Thyroid gland (tissue), 4 donors: ENCODE data around the gene IGDCC3. TPM values are rescaled to one million over a fixed set of nuclear protein-coding genes. Genes with fewer than 3 reads are reported as not detected.

Experiments used
- DNase-seq, 2 donors: peaks; one replicate each; pipeline ENCODE4 v3.0.0-alpha.2; 2019
- H3K27ac ChIP-seq, 3 donors: fragments of 200-600 bp; sonication (generic); 1 replicate in 2 of 3; 2 replicates in 1 of 3; pipeline ENCODE4 v1.5.1; 2016 to 2019; ENCODE audit warnings: mild to moderate bottlenecking in 1 of 3, moderate library complexity in 1 of 3
- H3K27me3 ChIP-seq: fragments of 200-600 bp; sonication (generic); one replicate; pipeline ENCODE4 v1.5.1; 2019
- H3K36me3 ChIP-seq, 2 donors: fragments of 200-600 bp; sonication (generic); one replicate each; pipeline ENCODE4 v1.5.1; 2016 to 2019
- H3K4me1 ChIP-seq, 2 donors: fragments of 200-600 bp; sonication (generic); one replicate each; pipeline ENCODE4 v1.5.1; 2017 to 2019
- H3K4me3 ChIP-seq, 3 donors: fragments of 200-600 bp; sonication (generic); replicated peaks in 1 of 3; 1 replicate in 2 of 3; 2 replicates in 1 of 3; pipeline ENCODE4 v1.5.1; 2016; ENCODE audit warnings: mild to moderate bottlenecking in 1 of 3
- H3K9me3 ChIP-seq: fragments of 200-600 bp; sonication (generic); one replicate; pipeline ENCODE4 v1.5.1; 2017
- POLR2A ChIP-seq, 2 donors: fragments of 450-650 bp; IDR thresholded peaks; one replicate each; pipeline ENCODE4 v1.6.1; 2017; ENCODE audit warnings: antibody characterized with exemption in 2 of 2, mild to moderate bottlenecking in 2 of 2, moderate library complexity in 1 of 2
- WGBS, 2 donors: methylation state at CpG; one replicate each; pipeline ENCODE4 v1.1.5; 2017; 5-methylcytosine and 5-hydroxymethylcytosine counted together
- intact Hi-C: fragments of 100-400 bp; cut with DNase I; formaldehyde crosslinking; loops from one replicate; pipeline ENCODE4 v1.15.1; 2023
- total RNA-seq, 4 donors: library from RNA; depleted of rRNA; stranded (reverse); fragments of >200 nt; gene quantifications; one replicate each; pipeline ENCODE4 v1.2.3, GENCODE V29; 2016
- TF ChIP-seq, protein P1 (sequence below), 6 experiments: fragments of 200-600 bp in 3 of 6; fragments of 450-650 bp in 3 of 6; sonication (generic) in 3 of 6; IDR thresholded peaks; one replicate each; pipeline ENCODE4 v1.5.1; 2016 to 2019; ENCODE audit warnings: antibody characterized with exemption in 6 of 6, mild to moderate bottlenecking in 2 of 6, inconsistent platforms in 1 of 6, moderate library complexity in 1 of 6

The IGDCC3 gene
- total RNA-seq, 4 donors from 2014 or later: 0.22 to 1.5 (median 0.61) TPM

DNA sequence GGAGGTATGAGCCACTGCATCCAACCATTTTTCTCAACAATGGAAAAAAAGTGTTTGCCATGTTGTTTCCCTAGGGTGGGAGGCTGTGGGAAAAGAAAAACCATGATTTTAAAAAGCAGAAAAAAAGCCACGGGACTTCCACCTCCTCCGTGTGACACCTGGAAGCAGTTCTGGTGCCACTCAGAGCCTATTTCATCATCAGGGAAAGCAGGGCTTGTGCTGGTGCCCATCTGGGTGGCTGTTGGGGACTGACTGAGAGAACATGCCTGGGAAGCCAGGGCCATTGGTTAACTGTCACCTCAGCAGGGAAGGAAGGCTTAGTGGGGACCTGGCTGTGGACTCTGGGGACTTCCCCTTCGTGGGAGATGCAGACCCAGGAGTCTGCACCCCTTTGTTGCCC, 66.0 kb downstream of the IGDCC3 start:
- intact Hi-C loops: no loop called here
- TF ChIP-seq POLR2A (IDR thresholded peaks at IDR 0.05): no peak
- TF ChIP-seq, protein P1, sequence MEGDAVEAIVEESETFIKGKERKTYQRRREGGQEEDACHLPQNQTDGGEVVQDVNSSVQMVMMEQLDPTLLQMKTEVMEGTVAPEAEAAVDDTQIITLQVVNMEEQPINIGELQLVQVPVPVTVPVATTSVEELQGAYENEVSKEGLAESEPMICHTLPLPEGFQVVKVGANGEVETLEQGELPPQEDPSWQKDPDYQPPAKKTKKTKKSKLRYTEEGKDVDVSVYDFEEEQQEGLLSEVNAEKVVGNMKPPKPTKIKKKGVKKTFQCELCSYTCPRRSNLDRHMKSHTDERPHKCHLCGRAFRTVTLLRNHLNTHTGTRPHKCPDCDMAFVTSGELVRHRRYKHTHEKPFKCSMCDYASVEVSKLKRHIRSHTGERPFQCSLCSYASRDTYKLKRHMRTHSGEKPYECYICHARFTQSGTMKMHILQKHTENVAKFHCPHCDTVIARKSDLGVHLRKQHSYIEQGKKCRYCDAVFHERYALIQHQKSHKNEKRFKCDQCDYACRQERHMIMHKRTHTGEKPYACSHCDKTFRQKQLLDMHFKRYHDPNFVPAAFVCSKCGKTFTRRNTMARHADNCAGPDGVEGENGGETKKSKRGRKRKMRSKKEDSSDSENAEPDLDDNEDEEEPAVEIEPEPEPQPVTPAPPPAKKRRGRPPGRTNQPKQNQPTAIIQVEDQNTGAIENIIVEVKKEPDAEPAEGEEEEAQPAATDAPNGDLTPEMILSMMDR (IDR thresholded peaks at IDR 0.05): no peak
- Histone ChIP-seq H3K9me3 (no peaks in the 10 kb centered on the region), H3K4me1 (peaks cover 0 to 9% of the 10 kb centered on the region in 2 donors), H3K27ac (no peak overlapping the region), H3K36me3 (no peaks in the 10 kb centered on the region), H3K4me3 (no peak overlapping the region), H3K27me3 (no peaks in the 10 kb centered on the region)
- WGBS, 2 donors: 64 to 68% methylated on average over 3 of the region's 3 CpGs
- DNase-seq: no peak

DNA sequence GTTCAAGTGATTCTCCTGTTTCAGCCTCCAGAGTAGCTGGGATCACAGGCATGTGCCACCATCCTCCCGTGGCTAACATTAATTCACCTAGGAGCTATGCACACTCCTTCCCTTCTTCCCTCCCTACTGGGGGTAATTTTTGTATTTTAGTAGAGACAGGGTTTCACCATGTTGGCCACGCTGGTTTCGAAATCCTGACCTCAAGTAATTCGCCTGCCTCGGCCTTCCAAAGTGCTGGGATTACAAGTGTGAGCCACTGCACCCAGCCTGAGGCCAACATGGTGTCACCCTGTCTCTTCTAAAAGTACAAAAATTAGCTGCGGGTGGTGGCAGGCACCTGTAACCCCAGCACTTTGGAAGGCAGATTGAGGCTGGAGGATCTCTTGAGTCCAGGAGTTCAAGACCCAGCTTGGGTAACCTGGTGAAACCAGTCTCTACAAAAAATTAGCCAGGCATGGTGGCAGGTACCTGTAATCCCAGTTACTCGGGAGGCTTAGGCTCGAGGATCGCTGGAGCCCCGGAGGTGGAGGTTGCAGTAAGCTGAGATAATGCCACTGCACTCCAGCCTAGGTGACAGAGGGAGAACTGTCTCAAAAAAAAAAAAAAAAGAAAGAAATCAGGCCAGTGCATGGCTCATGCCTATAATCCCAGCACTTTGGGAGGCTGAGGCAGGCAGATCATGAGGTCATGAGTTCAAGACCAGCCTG, 67.2 kb downstream of the IGDCC3 start:
- intact Hi-C loops: no loop called here

DNA sequence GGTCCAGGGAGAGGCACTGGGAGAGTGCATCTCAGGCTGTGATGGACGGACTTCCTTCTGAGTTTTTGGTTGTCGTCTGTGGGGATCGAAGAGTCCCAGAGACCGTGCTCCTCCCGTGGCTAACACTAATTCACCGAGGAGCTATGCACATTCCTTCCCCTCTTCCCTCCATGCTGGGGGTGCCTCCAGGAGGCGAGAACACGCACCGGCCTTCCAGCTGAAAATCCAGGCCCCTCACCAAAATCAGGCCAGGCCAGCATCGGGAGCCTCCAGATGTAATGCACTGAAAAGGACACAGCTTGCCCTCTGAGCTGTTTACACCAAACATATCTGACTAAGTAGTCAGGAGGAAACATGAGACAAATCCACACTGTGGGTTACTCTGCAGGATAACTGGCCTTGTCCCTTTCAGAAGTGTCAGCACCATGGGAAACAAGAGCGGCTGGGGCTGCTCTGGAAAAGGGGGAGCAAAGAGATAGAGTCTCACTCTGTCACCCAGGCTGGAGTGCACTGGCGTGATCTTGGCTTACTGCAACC, 67.9 kb downstream of the IGDCC3 start:
- Histone ChIP-seq H3K4me3 (no peak overlapping the region), H3K36me3 (no peaks in the 10 kb centered on the region), H3K9me3 (no peaks in the 10 kb centered on the region), H3K27ac (no peak overlapping the region), H3K27me3 (no peaks in the 10 kb centered on the region), H3K4me1 (peaks cover 0 to 13% of the 10 kb centered on the region in 2 donors)
- intact Hi-C loops: no loop called here
- 83 to 84% methylated on average over 12 of the region's 12 CpGs for WGBS, 2 donors
- DNase-seq: no peak
- no peak for TF ChIP-seq POLR2A (IDR thresholded peaks at IDR 0.05)
- TF ChIP-seq, protein P1 (IDR thresholded peaks at IDR 0.05): no peak

More for the DNA sequence above, 67.2 kb downstream of the IGDCC3 start:
- H3K4me3 ChIP-seq: no peak overlapping the region
- TF ChIP-seq, protein P1 (IDR thresholded peaks at IDR 0.05): no peak
- TF ChIP-seq POLR2A (IDR thresholded peaks at IDR 0.05): no peak
- no peak overlapping the region for H3K27ac ChIP-seq
- DNase-seq: no peak
- H3K36me3 ChIP-seq: no peaks in the 10 kb centered on the region
- no peaks in the 10 kb centered on the region for H3K27me3 ChIP-seq
- peaks cover 0 to 9% of the 10 kb centered on the region in 2 donors for H3K4me1 ChIP-seq
- 90 to 91% methylated on average over 10 of the region's 10 CpGs for WGBS, 2 donors
- H3K9me3 ChIP-seq: no peaks in the 10 kb centered on the region

- Histone ChIP-seq H3K4me3 (no peak overlapping the region), H3K9me3 (no peaks in the 10 kb centered on the region), H3K27ac (no peak overlapping the region), H3K4me1 (peaks cover 4 to 20% of the 10 kb centered on the region in 2 donors), H3K27me3 (no peaks in the 10 kb centered on the region), H3K36me3 (no peaks in the 10 kb centered on the region)
- intact Hi-C loops: no loop called here
- no peak for DNase-seq
- TF ChIP-seq POLR2A (IDR thresholded peaks at IDR 0.05): no peak
- TF ChIP-seq, protein P1 (IDR thresholded peaks at IDR 0.05): no peak
- 83 to 85% methylated on average over 6 of the region's 6 CpGs for WGBS, 2 donors
Measured at GRCh38 chr15:65307978-65308377, 69.8 kb downstream of the IGDCC3 start.

- Histone ChIP-seq H3K4me3 (no peak overlapping the region), H3K36me3 (no peaks in the 10 kb centered on the region), H3K27me3 (no peaks in the 10 kb centered on the region), H3K9me3 (no peaks in the 10 kb centered on the region), H3K4me1 (peaks cover 4 to 12% of the 10 kb centered on the region in 2 donors), H3K27ac (no peak overlapping the region)
- no peak for TF ChIP-seq POLR2A (IDR thresholded peaks at IDR 0.05)
- TF ChIP-seq, protein P1 (IDR thresholded peaks at IDR 0.05): no peak
- no peak for DNase-seq
- intact Hi-C loops: no loop called here
Measured at GRCh38 chr15:65306551-65306950, 71.3 kb downstream of the IGDCC3 start.
